Measurements from ENCODE around the gene MUC16.

GRCh38 chr19:9040131-9040530, 29.9 kb upstream of the MUC16 start:
- TF ChIP-seq CTCF (conservative IDR thresholded peaks at IDR 0.05) (no peak), ZFX (IDR thresholded peaks at IDR 0.05) (no peak)
